OCI-LY1 (cell line): ENCODE results near the gene OSGIN1.

Source experiments
- EZH2 ChIP-seq: fragments of 200-600 bp; sonication (generic), shearing (Covaris generic); IDR thresholded peaks from 2 replicates; pipeline ENCODE4 v1.8.0; 2017; ENCODE audit warnings: borderline replicate concordance, mixed run types, mild to moderate bottlenecking, antibody characterized with exemption, low read length, moderate library complexity, mixed read lengths
- TF ChIP-seq, protein P1 (sequence below): fragments of 200-600 bp; sonication (generic), shearing (Covaris generic); IDR thresholded peaks from 2 replicates; pipeline ENCODE4 v1.5.1; 2017; ENCODE audit warnings: mild to moderate bottlenecking, antibody characterized with exemption, low read length, moderate library complexity, mixed read lengths

DNA sequence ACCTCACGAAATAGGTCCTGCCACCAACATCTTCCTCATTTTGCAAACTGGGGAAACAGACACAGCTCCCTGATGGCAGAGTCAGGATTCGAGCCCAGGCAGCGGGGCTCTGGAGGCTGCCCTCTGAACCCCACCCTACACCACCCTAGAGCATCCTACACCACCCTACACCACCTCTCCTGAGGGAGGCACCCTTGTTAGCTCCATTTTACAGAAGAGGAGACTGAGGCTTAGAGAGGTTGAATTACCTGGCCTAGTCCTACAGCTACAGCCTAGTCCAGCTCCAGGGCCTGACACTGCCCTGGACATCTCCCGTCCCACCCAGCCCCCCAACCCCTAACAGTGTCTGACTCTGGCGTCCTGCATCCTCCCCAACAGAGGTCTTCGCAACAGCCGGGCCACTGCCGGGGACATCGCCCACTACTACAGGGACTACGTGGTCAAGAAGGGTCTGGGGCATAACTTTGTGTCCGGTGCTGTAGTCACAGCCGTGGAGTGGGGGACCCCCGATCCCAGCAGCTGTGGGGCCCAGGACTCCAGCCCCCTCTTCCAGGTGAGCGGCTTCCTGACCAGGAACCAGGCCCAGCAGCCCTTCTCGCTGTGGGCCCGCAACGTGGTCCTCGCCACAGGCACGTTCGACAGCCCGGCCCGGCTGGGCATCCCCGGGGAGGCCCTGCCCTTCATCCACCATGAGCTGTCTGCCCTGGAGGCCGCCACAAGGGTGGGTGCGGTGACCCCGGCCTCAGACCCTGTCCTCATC is 11.8 kb downstream of the OSGIN1 start:
- TF ChIP-seq, protein P1, sequence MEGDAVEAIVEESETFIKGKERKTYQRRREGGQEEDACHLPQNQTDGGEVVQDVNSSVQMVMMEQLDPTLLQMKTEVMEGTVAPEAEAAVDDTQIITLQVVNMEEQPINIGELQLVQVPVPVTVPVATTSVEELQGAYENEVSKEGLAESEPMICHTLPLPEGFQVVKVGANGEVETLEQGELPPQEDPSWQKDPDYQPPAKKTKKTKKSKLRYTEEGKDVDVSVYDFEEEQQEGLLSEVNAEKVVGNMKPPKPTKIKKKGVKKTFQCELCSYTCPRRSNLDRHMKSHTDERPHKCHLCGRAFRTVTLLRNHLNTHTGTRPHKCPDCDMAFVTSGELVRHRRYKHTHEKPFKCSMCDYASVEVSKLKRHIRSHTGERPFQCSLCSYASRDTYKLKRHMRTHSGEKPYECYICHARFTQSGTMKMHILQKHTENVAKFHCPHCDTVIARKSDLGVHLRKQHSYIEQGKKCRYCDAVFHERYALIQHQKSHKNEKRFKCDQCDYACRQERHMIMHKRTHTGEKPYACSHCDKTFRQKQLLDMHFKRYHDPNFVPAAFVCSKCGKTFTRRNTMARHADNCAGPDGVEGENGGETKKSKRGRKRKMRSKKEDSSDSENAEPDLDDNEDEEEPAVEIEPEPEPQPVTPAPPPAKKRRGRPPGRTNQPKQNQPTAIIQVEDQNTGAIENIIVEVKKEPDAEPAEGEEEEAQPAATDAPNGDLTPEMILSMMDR, result no peak
- TF ChIP-seq EZH2, result no peak
